GM06990 (cell line): ENCODE results near the gene SPATC1L.

Experiments used
- DNase-seq: peaks from one replicate; pipeline ENCODE4 v3.0.0-alpha.2; 2011; ENCODE audit not compliant: insufficient read length; ENCODE audit errors: extremely low read depth
- H3K27me3 ChIP-seq: replicated peaks from 2 replicates; pipeline ENCODE4 v1.6.0; 2011; ENCODE audit warnings: low read length; ENCODE audit not compliant: control insufficient read depth, insufficient read depth
- H3K36me3 ChIP-seq: 2 replicates; pipeline ENCODE4 v1.5.1; 2011; ENCODE audit warnings: low read length; ENCODE audit not compliant: control insufficient read depth, insufficient read depth
- H3K4me3 ChIP-seq: replicated peaks from 2 replicates; pipeline ENCODE4 v1.5.1; 2011; ENCODE audit warnings: low read depth, mild to moderate bottlenecking, control low read depth, low read length
- CTCF ChIP-seq: IDR thresholded peaks from 2 replicates; pipeline ENCODE4 v1.5.1; 2011; ENCODE audit warnings: low read length, control low read depth, mild to moderate bottlenecking, inconsistent platforms; ENCODE audit not compliant: insufficient read depth, poor library complexity, severe bottlenecking

Gene SPATC1L

GRCh38 chr21:46122237-46122671, 62.0 kb downstream of the SPATC1L start:
- H3K27me3 ChIP-seq: no peaks in the 10 kb centered on the region
- TF ChIP-seq CTCF: no peak

GRCh38 chr21:46121286-46122221, 62.7 kb downstream of the SPATC1L start:
- no peak for DNase-seq
- H3K4me3 ChIP-seq: no peak overlapping the region
- H3K27me3 ChIP-seq: no peaks in the 10 kb centered on the region
- no peaks in the 10 kb centered on the region for H3K36me3 ChIP-seq
- no peak for TF ChIP-seq CTCF

More at GRCh38 chr21:46122237-46122671, 62.0 kb downstream of the SPATC1L start:
- no peak for DNase-seq
- Histone ChIP-seq H3K4me3 (no peak overlapping the region), H3K36me3 (no peaks in the 10 kb centered on the region)

GRCh38 chr21:46120301-46121285, 63.7 kb downstream of the SPATC1L start:
- no peak for TF ChIP-seq CTCF
- Histone ChIP-seq H3K4me3 (no peak overlapping the region), H3K36me3 (no peaks in the 10 kb centered on the region), H3K27me3 (no peaks in the 10 kb centered on the region)
- DNase-seq: no peak

- H3K4me3 ChIP-seq: no peak overlapping the region
- no peaks in the 10 kb centered on the region for H3K36me3 ChIP-seq
- TF ChIP-seq CTCF: no peak
- no peaks in the 10 kb centered on the region for H3K27me3 ChIP-seq
- no peak for DNase-seq
Measured at GRCh38 chr21:46119637-46120271, 64.5 kb downstream of the SPATC1L start.

GRCh38 chr21:46119144-46119636, 65.1 kb downstream of the SPATC1L start:
- H3K36me3 ChIP-seq: no peaks in the 10 kb centered on the region
- no peaks in the 10 kb centered on the region for H3K27me3 ChIP-seq

More at GRCh38 chr21:46119144-46119636, 65.1 kb downstream of the SPATC1L start:
- no peak for DNase-seq
- TF ChIP-seq CTCF: no peak
- no peak overlapping the region for H3K4me3 ChIP-seq
